ENCODE results near the gene AHNAK.

The AHNAK gene

DNA sequence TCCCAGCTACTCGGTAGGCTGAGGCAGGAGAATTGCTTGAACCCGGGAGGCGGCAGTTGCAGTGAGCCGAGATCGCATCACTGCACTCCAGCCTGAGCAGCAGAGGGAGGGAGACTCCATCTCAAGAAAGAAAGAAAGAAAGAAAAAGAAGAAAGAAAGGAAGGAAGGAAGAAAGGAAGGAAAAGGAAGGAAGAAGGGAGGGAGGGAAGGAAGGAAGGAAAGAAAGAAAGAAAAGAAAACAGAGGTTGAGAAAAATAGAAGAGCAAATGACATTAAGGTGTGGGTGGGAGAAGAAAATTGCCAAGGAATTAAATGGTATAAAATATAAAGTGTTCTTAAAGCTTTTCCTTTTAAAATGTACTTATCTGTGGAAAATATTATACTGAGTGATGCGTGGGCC lies 49.9 kb downstream of the AHNAK start:
- no peak for DNase-seq

DNA sequence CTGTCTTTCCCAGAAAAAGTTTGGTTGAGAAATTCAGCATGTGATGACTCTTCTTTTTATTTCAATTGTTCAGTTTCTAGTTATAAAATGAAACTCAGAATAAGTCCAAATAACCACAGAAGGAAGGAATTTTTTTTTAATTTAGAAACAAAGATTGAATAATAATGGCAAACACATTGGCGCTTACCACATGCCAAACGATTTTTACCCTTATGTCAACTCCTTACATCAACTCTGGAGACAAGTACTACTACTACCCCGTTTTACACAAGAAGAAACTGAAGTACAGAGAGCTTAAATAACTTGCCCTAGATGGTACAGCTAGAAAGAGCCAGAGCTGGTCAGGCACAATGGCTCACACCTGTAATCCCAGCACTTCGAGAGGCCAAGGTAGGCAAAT lies 52.4 kb downstream of the AHNAK start:
- DNase-seq, result no peak

DNA sequence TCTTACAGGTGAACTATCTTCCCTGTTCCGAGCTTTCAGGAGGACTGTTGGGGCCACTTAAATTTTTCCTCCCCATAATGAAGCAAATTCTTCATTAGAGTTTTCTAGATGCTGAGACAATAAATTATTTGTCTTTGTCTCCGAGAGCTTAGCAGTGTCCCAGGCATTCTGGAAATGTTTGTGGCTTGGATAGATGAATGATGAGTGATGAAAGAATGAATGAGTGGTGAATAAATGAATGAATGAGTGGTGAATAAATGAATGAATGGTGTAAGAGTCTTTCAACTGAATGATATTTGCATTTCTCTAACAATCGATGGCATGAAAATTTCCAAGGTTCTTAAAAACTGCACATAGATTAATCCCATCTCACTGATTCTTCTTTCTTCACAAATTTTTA lies 52.8 kb downstream of the AHNAK start:
- no peak for DNase-seq

DNA sequence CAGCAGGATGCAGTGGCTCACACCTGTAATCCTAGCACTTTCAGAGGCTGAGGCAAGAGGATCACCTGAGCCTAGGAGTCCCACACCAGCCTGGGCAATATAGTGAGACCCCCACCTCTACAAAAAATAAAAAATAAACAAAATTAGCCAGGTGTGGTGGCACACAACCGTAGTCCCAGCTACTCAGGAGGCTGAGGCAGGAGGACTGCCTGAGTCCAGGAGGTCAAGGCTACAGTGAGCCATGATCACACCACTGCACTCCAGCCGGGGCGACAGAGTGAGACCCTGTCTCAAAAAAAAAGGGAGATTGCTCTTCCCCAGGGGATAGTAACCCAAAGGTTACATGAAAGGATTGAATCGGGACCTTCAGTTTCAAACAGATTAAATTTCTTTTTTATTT lies 54.0 kb downstream of the AHNAK start:
- DNase-seq, result no peak

DNA sequence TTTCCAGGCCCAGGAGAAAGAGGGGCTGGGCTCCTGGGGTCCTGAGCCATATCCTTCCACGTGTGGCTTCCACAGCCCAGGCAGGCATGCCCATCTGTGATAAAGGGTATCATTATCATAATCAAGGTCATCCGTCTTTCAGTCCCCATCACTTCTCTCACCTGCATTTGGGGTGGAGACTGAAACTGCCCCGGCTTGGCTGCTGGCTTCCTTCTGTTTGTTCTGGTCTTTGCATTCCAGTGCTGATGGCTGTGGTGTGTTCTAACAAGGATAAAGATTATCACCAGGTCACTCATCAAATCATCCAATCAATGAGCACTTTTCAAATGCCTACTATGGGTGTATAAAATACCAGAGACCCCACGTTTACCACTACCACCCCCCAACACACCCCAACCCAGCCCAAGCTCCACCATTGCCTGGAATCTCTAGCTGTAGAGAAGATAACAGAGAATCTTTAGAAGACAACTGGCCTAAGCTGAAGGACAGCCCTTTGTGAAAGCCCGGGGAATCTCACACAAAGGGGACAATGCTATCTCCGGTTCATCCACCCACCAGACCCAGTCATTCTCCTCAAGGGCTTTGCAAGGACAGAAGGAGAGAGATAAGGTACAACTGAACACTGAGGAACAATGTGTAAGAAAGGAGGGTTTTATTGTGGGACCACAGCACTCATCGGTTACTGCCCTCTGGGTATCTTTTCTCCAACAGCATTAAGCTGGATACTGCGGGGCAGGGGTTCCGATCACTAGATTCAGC lies 54.9 kb downstream of the AHNAK start:
- DNase-seq, result no peak

DNA sequence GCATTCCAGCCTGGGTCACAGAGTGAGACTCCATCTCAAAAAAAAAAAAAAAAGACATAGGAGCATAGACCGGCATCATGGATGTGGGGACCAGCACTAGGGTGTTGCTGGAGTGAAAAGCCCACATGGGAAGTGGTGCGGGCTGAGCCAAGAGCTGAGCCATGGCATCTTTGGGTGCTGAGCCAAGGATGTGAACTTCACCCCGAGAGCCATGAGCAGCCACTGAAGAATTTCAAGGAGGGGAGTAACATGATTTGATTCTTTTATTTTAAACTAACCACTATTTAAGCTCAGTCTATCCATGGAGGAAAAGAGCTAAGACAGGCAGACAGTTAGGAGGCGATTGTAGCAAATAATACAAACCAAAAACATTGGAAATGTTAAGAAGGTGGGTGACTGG lies 57.4 kb downstream of the AHNAK start:
- no peak for DNase-seq

DNA sequence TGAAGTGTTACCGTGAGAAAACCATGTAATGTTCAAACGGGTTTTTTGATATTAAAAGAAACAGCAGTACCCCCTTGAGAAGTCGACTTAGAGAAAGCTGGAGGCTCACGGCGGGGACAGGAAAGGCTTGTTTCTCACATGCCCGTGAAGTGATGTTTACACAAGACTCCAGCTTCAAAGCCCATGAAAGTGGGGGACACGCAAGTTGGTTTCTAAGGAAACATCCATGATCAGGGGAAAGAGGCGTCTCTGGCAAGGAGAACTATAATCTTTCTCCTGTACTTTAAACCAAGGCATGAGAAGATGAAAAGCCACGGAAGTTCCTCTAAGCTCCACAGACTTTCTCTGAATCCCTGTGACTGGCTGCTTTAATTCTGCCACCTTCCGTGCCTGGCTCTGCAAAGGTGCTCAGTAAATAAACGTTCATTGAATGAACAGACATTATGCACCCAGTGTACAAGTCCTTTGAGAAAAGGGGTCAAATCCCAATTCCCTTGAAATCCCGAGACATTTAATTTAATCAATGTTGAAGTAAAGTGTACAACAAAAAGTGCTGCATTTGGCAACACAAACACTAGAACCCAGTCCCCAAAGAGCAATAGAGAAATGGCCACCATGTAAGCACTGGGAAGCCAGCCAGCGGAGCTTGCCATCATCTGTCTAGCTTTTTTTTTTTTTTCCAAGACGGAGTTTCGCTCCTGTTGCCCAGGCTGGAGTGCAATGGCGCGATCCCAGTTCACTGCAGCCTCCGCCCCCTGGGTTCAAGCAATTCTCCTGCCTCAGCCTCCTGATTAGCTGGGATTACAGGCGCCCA lies 58.7 kb downstream of the AHNAK start:
- DNase-seq, result no peak

DNA sequence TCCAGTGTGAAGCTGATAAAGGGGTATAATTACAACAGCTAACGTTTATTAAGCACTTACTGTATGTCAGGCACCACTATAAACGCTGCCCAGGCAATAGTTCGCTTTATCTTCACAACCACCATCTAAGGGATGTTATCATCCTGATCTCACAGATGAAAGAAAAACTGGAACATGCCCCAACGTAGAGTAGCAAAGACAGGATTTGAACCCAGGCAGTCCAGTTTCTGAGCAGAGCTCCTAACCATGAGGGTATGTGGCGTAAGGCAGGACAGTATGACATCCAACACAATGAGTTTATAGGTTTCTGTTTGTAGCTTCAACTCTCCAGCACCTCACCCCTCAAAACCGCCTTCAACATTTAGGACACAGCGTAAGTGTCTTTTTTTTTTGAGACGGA lies 59.5 kb downstream of the AHNAK start:
- DNase-seq, result no peak

DNA sequence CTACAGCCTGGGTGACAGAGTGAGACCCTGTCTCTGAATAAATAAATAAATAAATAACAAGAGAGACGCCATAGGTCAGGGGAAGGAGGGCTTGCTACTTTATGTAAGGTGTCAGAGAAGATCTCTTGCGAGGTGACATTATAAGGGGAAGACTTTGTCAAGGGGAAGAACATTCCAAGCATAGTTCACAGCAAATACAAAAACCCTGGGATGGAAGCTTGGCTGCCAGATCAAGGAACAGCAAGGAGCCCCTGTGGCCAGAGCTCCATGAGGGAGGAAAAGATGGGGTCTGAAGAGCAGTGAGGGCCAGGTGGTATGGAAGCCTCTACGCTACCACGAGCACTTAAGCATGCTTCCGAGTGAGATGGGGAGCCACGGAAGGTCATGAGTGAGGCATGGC lies 62.3 kb downstream of the AHNAK start:
- no peak for DNase-seq

DNA sequence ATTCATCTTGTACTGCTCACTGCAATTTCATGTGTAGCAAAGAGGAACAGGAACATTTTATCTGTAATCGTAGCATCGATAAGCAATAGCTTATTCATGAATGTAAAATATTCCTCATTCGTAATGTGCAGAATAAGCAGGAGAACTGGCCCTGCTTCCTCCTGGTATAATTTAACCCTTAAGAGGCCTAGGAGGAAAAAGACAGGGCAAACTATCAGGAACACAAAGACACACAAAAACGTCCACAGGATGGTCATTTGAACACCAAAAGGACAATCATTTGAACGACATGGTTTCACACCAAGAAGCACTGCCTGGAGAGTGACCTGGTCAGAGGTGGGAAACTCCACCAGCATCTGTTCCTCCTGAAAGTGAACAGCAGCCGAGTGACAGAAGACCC lies 63.9 kb downstream of the AHNAK start:
- no peak for DNase-seq

DNA sequence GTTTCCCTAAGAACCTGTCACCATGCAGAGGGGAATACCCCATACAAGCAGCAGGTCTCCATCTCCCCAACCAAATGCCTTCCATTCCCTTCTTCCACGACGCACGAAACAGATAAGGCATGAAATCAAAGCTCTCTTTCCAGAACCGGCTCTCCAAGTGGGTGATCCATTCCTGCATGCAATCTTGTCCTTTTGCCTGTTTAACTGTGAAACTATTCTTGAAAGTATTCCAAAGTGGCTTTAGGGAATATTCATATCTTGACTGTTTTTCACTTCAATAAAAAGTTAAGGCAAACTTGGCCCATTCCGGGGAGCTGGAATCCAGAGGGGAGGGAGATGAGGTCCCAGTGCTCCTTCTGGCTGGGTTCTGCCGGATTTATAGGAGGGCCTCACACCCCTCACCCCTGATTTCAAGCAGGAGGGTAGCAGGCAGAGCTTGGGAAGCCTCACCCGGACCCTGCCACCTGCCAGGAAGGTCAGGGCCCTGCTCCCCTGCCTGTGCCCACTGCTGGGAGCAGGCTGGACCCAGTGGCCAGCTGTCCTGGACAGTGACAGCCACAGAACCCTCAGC lies 66.9 kb downstream of the AHNAK start:
- no peak for DNase-seq

DNA sequence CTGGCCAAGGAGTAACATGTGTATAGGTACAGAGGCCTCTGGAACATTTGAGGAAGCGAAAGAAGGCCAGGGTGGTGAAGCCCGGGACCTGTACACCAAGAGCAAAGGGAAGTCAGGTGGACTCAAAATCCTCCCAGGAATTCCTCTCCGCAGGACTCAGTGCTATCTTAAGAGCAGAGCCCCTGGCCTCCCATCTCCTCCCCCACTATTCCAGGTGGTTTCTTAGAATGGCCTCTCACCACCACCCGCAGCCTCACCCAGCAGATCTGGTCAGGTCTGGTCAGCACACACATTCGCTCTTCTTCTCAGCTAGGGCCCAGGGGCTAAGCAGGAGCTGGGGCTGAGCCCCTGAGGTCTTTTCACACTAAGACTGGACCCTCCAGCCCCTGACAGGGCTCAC lies 68.7 kb downstream of the AHNAK start:
- DNase-seq, result no peak

DNA sequence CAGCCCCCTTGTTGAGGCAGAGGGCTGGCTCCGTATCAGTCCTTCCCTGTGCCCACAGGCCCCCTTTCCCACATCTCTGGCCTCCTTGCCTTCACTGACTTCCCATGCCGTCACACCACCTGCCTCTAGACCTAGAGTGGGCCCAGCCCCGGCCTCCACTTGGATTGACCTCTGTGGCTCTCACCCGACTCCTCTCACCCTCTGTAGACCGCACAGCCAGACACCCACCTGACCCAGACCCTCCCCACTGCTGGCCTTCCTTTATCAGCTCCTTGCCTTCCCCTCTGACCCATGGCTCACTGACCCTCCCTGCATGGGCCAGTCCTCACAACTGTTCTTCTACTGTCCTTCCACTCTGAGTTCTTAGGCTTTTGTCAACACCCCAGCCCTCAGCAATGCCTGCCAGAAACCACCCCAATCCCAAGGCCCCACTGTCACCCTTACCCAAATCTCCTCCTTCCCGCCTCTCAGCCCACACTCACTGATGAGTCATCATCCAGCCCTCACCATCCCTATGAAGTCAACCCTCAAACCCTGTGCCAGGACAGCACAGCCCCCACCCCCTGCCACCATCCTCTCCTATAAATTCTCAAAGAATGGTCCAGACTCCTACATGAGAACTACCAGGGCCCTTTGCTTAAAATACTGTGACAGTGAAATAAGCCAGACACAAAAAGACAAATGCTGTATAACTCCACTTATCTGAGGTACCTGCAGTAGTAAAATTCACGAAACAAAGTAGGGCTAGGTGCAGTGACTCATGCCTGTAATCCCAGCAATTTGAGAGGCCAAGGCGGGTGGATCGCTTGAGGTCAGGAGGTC lies 74.3 kb downstream of the AHNAK start:
- no peak for DNase-seq

DNA sequence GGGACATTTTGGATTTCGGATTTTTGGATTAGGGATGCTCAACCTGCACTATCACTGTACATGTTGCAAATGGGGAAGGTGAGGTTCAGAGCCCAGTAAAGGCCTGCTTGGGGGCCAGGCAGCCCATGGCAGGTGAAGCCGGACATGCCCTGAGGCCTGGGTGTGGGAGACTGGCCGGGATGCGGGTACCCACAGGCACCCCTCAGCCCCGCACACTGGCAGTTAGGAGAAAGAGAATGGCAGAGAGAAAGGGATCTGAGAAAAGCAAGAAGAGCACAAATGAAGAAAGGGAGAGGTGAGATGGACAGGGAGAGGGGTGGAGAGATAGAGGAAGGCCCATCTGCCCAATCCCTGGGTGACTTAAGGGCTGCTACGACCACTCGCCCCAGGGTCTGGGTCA lies 75.0 kb downstream of the AHNAK start:
- no peak for DNase-seq

DNA sequence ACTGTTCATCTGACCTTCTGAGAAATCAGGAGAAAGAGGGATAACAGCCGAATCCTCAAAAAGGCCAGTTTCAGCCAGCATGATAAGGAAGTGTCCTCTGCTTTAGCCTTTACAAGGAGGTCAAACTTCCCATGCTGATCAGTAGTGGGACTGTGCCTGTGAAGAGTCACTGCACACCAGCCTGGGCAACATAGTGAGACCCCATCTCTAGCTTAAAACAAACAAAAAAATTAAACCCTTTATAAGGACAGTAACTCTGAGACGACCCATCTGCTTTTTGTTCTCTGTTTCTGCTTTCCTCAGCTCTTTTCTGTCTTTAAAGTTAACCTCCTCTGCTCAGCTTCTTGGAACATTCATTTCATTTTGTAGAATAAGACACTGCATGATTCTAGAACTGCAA lies 78.0 kb downstream of the AHNAK start:
- DNase-seq, result no peak

DNA sequence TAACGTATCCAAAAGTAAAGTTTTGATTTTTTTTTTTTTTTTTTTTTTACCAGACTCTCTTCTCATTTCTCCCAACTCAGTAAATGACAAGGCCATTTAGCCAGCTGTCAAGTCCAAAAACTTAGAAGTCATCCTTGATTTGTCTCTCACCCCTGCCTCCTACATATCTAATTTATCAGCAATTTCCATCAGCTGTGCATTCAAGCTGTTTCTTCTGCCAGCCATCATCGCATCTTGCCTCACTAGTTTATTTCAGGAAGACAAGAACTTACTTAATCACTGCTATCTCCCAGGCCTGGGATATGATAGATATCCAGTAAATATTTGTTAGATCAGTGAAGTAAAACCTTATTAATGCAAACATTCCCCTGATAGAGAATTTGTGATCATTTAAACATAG lies 80.2 kb downstream of the AHNAK start:
- no peak for DNase-seq

DNA sequence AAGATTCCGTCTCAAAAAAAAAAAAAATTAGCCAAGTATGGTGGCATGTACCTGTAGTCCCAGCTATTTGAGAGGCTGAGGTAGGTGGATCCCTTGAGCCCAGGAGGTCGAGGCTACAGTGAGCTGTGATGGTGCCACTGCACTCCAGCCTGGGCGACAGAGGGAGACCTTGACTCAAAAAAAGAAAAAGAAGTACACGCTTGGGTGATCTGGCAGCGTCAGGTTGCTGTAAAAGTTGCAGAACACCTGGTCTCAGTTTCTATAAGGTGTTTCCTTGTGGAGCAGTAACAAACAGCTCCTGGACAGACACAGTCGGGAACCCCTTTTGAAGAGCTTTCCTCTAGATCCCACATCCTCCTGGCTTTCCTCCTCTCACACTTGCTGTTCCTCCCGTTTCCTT lies 82.0 kb downstream of the AHNAK start:
- DNase-seq, result no peak

DNA sequence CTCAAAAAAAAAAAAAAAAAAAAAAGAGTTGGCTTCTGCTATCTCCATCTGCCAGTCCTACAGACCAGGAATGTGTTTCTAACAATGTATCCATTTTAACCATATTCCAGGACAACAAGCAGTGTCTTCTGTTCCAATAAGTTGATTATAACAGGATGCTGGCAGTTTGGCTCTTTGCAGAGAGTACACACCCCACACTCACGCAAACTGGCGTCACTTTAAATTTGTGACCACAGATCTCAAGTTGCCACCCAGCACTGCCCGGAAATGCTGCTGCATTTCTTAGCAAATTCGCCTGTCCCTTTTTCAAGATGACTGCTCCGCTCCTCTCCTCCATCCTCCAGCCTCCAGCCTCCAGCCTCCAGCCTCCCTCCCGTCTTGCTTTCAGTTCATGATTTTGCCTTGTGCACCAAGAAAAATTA lies 83.5 kb downstream of the AHNAK start:
- DNase-seq, result no peak

DNA sequence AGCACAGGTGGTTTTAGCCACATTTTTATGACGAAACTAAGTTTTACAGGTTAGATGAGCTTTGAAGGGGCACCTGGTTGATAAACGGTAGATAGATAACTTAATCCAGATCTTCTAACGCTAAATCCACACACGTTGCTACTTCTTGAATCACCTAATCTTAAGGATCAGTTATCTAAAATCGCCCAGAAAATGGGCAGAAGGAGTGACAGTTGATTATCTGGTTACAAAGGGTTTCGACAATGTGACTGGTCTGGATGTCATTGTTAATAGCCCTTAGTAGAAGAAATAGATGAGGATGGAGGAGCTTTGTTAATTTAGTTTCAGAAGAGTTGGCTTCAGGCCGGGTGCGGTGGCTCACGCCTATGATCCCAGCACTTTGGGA lies 84.1 kb downstream of the AHNAK start:
- DNase-seq, result no peak

DNA sequence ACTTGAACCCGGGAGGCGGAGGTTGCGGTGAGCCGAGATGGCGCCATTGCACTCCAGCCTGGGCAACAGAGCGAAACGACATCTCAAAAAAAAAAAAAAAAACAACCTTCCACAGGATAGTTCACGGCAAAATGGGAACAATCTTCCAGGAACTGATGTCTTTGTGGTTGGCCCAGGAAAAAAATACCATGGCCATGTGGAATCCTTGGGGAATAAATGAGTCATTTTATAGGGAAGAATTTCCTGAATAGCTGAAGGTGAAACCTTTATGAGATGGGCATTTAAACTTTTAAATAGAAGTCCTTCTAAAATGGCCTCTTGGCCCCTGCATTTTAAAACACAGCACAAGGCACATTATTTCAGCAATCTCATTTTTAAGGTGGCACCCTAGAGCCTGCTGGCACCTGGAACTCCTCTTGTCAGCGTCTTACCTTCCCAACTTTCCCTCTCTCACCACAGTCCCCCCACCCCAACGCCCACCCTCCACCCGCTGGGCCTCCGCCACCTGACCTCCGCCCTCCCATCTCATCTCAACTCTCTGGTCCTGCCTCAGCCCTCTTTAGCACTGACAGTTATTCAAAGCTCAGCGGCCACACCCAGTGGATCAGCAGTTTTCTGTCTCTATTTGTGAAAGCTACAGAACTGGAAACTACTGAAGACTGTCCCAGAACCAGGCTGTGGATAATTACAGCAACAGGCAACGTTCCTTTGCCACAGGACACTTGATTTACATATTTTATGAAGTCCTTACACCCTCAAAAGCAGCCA lies 84.7 kb downstream of the AHNAK start:
- no peak for DNase-seq

DNA sequence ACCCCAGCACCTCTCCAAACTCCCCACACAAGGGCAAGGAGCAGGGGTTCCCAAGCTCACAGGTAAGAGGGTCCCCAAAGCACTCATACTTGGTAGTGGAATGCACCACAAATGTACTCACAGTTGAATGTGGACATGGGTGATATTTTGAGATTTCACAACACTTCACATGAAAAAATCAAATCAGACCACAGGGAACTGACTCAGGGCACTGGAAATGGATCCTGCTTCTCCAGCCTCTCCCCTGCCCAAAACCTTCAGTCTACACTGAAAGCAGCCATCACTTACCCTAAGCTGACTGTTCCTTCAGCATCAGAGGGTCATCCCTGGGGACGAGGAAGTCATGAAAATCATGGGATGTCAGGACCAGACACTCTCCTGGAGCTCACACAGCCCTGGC lies 87.5 kb downstream of the AHNAK start:
- no peak for DNase-seq

DNA sequence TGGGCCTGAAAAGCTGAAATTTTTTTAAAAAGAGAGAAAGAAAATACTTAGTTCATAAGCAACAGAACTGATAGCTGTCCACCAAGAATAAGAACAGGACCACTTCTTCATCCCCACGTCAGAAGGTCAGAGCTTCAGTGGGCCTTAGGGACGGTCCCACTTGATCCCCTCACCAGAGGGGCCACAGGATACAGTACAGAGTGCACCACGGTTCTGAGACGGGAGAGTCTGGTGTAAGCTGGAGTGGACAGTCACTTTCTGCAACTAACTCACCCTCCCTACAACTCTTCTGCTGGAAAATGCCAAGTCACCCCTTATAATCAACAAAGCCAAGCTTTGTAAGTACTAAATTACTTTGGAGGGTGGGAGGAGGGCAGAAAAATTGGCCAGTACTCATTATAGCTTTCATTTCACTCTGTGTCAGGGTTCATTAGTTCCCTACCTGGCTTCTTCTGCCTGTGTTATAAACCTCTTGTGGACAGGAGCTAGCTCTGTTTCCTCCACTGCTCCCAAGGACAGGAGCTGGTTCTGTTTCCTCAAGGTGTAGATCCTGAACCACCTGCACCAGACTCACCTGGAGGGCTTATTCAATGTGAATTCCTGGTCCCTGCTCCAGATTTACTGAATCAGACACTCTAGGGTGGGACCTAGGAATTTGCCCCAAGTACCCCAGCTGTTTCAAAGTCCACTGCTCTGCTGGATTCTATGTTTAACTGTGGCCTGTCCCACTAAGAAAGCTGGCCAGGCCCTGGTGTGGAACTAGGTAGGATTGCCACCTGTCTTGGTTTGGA lies 88.2 kb downstream of the AHNAK start:
- no peak for DNase-seq

All from stimulated activated CD4-positive, alpha-beta T cell treated with anti-CD3 and anti-CD28 coated beads, Interleukin-4, amount 100 ng/mL, for 24 hours (primary cell).